Measurements from ENCODE around the gene BRD7. TPM values are rescaled to one million over a fixed set of nuclear protein-coding genes. Genes with fewer than 3 reads are reported as not detected.

Gene BRD7
- total and polyA plus RNA-seq, 2 of the 4 experiments (the other 2 are of a cell fraction): 24.8 to 29.9 TPM

DNA sequence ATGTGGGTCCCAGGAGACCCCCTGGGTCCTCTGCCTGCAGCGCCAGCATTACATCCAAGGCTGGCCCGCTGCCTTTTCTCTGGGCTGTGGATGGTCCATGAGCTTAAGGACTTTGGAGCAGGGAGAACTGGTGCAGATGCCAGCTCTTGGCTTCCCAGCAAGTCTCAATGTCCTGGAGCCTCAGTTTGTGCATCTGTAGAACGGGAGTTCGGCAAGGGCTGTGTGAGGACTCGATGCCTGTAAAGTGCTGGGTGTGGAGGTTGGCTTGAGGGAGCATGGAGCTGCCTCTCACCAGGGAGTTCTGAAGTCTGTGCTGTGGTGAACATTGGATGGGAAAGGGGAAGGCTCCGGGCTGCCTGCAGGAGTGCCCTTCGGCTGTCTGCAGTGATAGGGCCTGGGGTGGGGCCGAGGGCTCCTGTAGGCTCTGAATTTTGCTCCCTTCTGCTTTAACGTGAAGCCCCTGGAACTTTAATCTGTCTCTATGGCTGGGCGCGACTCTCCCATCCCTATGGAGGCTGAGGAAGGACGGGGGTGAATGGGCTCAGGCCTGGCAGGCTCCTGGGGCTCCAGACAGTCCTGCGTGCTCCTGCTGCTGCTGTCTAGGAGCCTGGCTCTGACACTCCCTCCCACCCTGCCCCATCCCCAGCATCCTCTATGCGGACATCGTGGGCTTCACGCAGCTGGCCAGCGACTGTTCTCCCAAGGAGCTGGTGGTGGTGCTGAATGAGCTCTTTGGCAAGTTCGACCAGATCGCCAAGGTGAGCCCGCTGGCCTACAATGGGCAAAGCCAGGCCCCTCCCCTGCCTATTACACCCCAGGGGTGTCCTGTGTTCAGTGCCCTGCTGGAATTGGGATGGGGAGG, 74.6 kb downstream of the BRD7 start:
- H3K4ac ChIP-seq (ENCODE audit: low read depth, low read length): no peak overlapping the region
- H3K9me1 ChIP-seq (ENCODE audit: insufficient read depth, low read length): 0 out of 2 replicates have a peak, but pooled peaks cover 3% of the 10 kb centered on the region
- no peak overlapping the region for H2AK5ac ChIP-seq (ENCODE audit: low read depth, low read length)
- dilution Hi-C loops (cut with HindIII; ENCODE audit: low sequenced_read_pairs, unreplicated experiment): no loop called here
- H2BK20ac ChIP-seq (ENCODE audit: low read depth, low read length): no peak overlapping the region
- no peak overlapping the region for H2AK9ac ChIP-seq (replicated peaks; ENCODE audit: low read depth, low read length, poor library complexity)
- in situ Hi-C loops (cut with MboI; ENCODE audit: low sequenced_read_pairs): no loop called here
- H3K9me3 ChIP-seq (ENCODE audit: control insufficient read depth, insufficient read depth, low read length): no peaks in the 10 kb centered on the region
- no TSS peak for BruUV-seq (replicated peaks)
- no peak overlapping the region for H2AFZ ChIP-seq (replicated peaks; ENCODE audit: low read length, poor library complexity)
- CTCF ChIA-PET: no interaction called here
- POLR2A ChIA-PET (ENCODE audit: unreplicated experiment): interaction anchor here (0.6 kb wide), 1 partner anchor 9 kb away, joined by 4 read pairs; no protein-coding TSS in a partner anchor
- H3K27ac ChIP-seq (ENCODE audit: insufficient read depth, low read length): no peak overlapping the region
- H3K56ac ChIP-seq (ENCODE audit: extremely low read depth, insufficient read depth, low read length): no peak overlapping the region
- H4K20me1 ChIP-seq (ENCODE audit: insufficient read depth, low read length): no peaks in the 10 kb centered on the region
- no peak overlapping the region for H3K4me2 ChIP-seq (ENCODE audit: low read depth, low read length)
- H4K5ac ChIP-seq (ENCODE audit: low read depth, low read length): no peak overlapping the region
- H3K23ac ChIP-seq (ENCODE audit: low read depth, low read length): no peak overlapping the region
- WGBS, 2 experiments (ENCODE audit: extremely low coverage in 2 of 2, insufficient read length in 1 of 2): 92% methylated on average over 11 of the region's 20 CpGs; no CpG with 5 or more reads in 1 of the 2 experiments
- H2BK5ac ChIP-seq (ENCODE audit: low read depth, low read length, poor library complexity, severe bottlenecking): no peak overlapping the region
- H3K36me3 ChIP-seq (ENCODE audit: control insufficient read depth, insufficient read depth, low read length): peaks cover 7% of the 10 kb centered on the region; the same call in 1 of the 2 replicates
- H4K8ac ChIP-seq (ENCODE audit: low read depth in 2 of 2, low read length in 2 of 2): no peak overlapping the region
- no peak overlapping the region for H3K4me3 ChIP-seq (ENCODE audit: insufficient read depth, low read depth, low read length)
- H3K4me1 ChIP-seq (ENCODE audit: control insufficient read depth, insufficient read depth, low read length): no peaks in the 10 kb centered on the region
- DNase-seq: no peak
- no peak overlapping the region for H2BK15ac ChIP-seq (ENCODE audit: low read depth, low read length)
- no peaks in the 10 kb centered on the region for H3K27me3 ChIP-seq (ENCODE audit: control insufficient read depth, insufficient read depth, low read length)
- H2BK120ac ChIP-seq (ENCODE audit: low read depth, low read length): no peak overlapping the region
- H3K18ac ChIP-seq (ENCODE audit: low read depth, low read length): no peak overlapping the region
- no peak for ATAC-seq (ENCODE audit: low read depth)
- intact Hi-C loops (cut with micrococcal nuclease): no loop called here
- no peak overlapping the region for H3K9ac ChIP-seq (ENCODE audit: low read depth, low read length)
- no peak overlapping the region for H3K14ac ChIP-seq (replicated peaks; ENCODE audit: low read depth, low read length)
- H4K91ac ChIP-seq (ENCODE audit: insufficient read depth, low read depth, low read length): no peak overlapping the region
- no peaks in the 10 kb centered on the region; a peak in 1 of 4 replicates for H3K79me1 ChIP-seq (ENCODE audit: low read depth in 1 of 2, low read length in 2 of 2)
- TF ChIP-seq RAD21 (IDR thresholded peaks at IDR 0.05; ENCODE audit: low read length) (no peak), RCOR1 (IDR thresholded peaks at IDR 0.05; ENCODE audit: insufficient replicate concordance, low read length) (no peak), CHD1 (IDR thresholded peaks at IDR 0.05; ENCODE audit: low read depth, low read length) (no peak), SMC3 (IDR thresholded peaks at IDR 0.05; ENCODE audit: low read depth, low read length) (no peak), MAZ (IDR thresholded peaks at IDR 0.05; ENCODE audit: borderline replicate concordance, low read depth, low read length) (no peak), MXI1 (IDR thresholded peaks at IDR 0.05; ENCODE audit: borderline replicate concordance, low read depth, low read length) (no peak), USF2 (IDR thresholded peaks at IDR 0.05; ENCODE audit: low read depth, low read length) (no peak), POLR2A (IDR thresholded peaks at IDR 0.05; ENCODE audit: low read depth, low read length) (no peak), RFX5 (IDR thresholded peaks at IDR 0.05; ENCODE audit: low read depth, low read length) (no peak), FOS (IDR thresholded peaks at IDR 0.05; ENCODE audit: low read depth, low read length) (no peak), BHLHE40 (IDR thresholded peaks at IDR 0.05; ENCODE audit: low read depth, low read length) (no peak), CEBPB (IDR thresholded peaks at IDR 0.05; ENCODE audit: low read depth, low read length) (no peak), NFE2L2 (IDR thresholded peaks at IDR 0.05; ENCODE audit: low read depth, low read length) (no peak)
- TF ChIP-seq, protein P1, sequence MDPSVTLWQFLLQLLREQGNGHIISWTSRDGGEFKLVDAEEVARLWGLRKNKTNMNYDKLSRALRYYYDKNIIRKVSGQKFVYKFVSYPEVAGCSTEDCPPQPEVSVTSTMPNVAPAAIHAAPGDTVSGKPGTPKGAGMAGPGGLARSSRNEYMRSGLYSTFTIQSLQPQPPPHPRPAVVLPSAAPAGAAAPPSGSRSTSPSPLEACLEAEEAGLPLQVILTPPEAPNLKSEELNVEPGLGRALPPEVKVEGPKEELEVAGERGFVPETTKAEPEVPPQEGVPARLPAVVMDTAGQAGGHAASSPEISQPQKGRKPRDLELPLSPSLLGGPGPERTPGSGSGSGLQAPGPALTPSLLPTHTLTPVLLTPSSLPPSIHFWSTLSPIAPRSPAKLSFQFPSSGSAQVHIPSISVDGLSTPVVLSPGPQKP (IDR thresholded peaks at IDR 0.05; ENCODE audit: borderline replicate concordance, low read depth, low read length): no peak
- TF ChIP-seq, protein P2, sequence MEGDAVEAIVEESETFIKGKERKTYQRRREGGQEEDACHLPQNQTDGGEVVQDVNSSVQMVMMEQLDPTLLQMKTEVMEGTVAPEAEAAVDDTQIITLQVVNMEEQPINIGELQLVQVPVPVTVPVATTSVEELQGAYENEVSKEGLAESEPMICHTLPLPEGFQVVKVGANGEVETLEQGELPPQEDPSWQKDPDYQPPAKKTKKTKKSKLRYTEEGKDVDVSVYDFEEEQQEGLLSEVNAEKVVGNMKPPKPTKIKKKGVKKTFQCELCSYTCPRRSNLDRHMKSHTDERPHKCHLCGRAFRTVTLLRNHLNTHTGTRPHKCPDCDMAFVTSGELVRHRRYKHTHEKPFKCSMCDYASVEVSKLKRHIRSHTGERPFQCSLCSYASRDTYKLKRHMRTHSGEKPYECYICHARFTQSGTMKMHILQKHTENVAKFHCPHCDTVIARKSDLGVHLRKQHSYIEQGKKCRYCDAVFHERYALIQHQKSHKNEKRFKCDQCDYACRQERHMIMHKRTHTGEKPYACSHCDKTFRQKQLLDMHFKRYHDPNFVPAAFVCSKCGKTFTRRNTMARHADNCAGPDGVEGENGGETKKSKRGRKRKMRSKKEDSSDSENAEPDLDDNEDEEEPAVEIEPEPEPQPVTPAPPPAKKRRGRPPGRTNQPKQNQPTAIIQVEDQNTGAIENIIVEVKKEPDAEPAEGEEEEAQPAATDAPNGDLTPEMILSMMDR (conservative IDR thresholded peaks at IDR 0.05; ENCODE audit: low read depth, low read length): no peak

All from IMR-90 (cell line).